OCI-LY7 (cell line): ENCODE results near the gene UBE2M. TPM values are rescaled to one million over a fixed set of nuclear protein-coding genes. Genes with fewer than 3 reads are reported as not detected.

Experiments
- BruUV-seq: library from RNA; stranded (reverse); fragments of 400-500 nt; replicated peaks from 2 replicates; lab custom pipeline; 2021; lab: Mats Ljungman, UMichigan
- CTCF ChIA-PET: fragments of 300-600 bp; sonication (Branson Sonifier 250); formaldehyde crosslinking; loops from one replicate; lab custom pipeline; 2022; ENCODE audit warnings: antibody characterized with exemption; ENCODE audit not compliant: unreplicated experiment; lab: Charles Lee
- POLR2A ChIA-PET: fragments of 300-600 bp; sonication (Branson Sonifier 250); formaldehyde crosslinking; loops from one replicate; lab custom pipeline; 2022; ENCODE audit warnings: antibody characterized with exemption; lab: Charles Lee
- DNase-seq: peaks from one replicate; pipeline ENCODE4 v3.0.0-alpha.2; 2015; ENCODE audit warnings: low spot score
- H2AFZ ChIP-seq: fragments of 200-600 bp; sonication (generic), shearing (Covaris generic); 2 replicates; pipeline ENCODE4 v1.6.1; 2014; ENCODE audit warnings: mild to moderate bottlenecking, antibody characterized with exemption, low read length, moderate library complexity
- H3K27ac ChIP-seq: fragments of 200-600 bp; sonication (generic); 2 replicates; pipeline ENCODE4 v1.5.1; 2014; ENCODE audit warnings: mixed run types, low read depth, mild to moderate bottlenecking, moderate library complexity, low read length, inconsistent platforms; ENCODE audit not compliant: poor library complexity, severe bottlenecking
- H3K36me3 ChIP-seq: fragments of 200-600 bp; sonication (generic); 2 replicates; pipeline ENCODE4 v1.6.1; 2014; ENCODE audit warnings: mild to moderate bottlenecking, antibody characterized with exemption, low read length, moderate library complexity, mixed read lengths; ENCODE audit not compliant: insufficient read depth
- H3K4me1 ChIP-seq: fragments of 200-600 bp; sonication (generic); 2 replicates; pipeline ENCODE4 v1.5.1; 2014; ENCODE audit warnings: mild to moderate bottlenecking, low read length; ENCODE audit not compliant: insufficient read depth, poor library complexity, severe bottlenecking
- H3K4me2 ChIP-seq: fragments of 200-600 bp; sonication (generic); 2 replicates; pipeline ENCODE4 v1.6.1; 2014; ENCODE audit warnings: mild to moderate bottlenecking, low read length
- H3K4me3 ChIP-seq: fragments of 200-600 bp; sonication (generic); 2 replicates; pipeline ENCODE4 v1.5.1; 2014; ENCODE audit warnings: mild to moderate bottlenecking, low read depth, low read length; ENCODE audit not compliant: poor library complexity, severe bottlenecking
- H3K79me2 ChIP-seq: fragments of 200-600 bp; sonication (generic); 2 replicates; pipeline ENCODE4 v1.6.1; 2016; ENCODE audit warnings: low read depth, mild to moderate bottlenecking, low read length, moderate library complexity, mixed read lengths; ENCODE audit not compliant: insufficient read depth
- H3K9me2 ChIP-seq: fragments of 200-600 bp; sonication (generic); 2 replicates; pipeline ENCODE4 v1.6.1; 2016; ENCODE audit warnings: mild to moderate bottlenecking, low read length, mixed read lengths; ENCODE audit not compliant: insufficient read depth
- H3K9me3 ChIP-seq: fragments of 200-600 bp; sonication (generic); 2 replicates; pipeline ENCODE4 v1.6.1; 2014; ENCODE audit warnings: mild to moderate bottlenecking, mixed run types, low read length, mixed read lengths
- H4K20me1 ChIP-seq: fragments of 200-600 bp; sonication (generic); 2 replicates; pipeline ENCODE4 v1.6.1; 2014; ENCODE audit warnings: mild to moderate bottlenecking, antibody characterized with exemption, low read length, moderate library complexity, mixed read lengths; ENCODE audit not compliant: insufficient read depth
- CTCF ChIP-seq: fragments of 200-600 bp; sonication (generic); conservative IDR thresholded peaks from 2 replicates; pipeline ENCODE4 v1.5.1; 2014; ENCODE audit warnings: mild to moderate bottlenecking, antibody characterized with exemption, low read length, moderate library complexity, mixed read lengths
- EZH2phosphoT487 ChIP-seq: fragments of 200-600 bp; sonication (generic); IDR thresholded peaks from 2 replicates; pipeline ENCODE4 v1.6.1; 2018; ENCODE audit warnings: low read depth, borderline replicate concordance, mild to moderate bottlenecking, mixed run types, antibody characterized with exemption, low read length, moderate library complexity, mixed read lengths
- intact Hi-C: fragments of 100-400 bp; cut with micrococcal nuclease; formaldehyde crosslinking; loops from one replicate; pipeline ENCODE4 v1.10.0; 2022; ENCODE audit not compliant: unreplicated experiment
- total RNA-seq, 2 experiments: library from RNA; depleted of rRNA in 1 of 2; stranded (reverse); fragments of >200 nt in 1 of 2; shearing (Covaris generic) in 1 of 2; gene quantifications; 2 replicates each; pipeline ENCODE4 v1.2.3, GENCODE V29; 2014 to 2022

The UBE2M gene
- total RNA-seq, 2 experiments from 2014 or later: 101 to 117 TPM

DNA sequence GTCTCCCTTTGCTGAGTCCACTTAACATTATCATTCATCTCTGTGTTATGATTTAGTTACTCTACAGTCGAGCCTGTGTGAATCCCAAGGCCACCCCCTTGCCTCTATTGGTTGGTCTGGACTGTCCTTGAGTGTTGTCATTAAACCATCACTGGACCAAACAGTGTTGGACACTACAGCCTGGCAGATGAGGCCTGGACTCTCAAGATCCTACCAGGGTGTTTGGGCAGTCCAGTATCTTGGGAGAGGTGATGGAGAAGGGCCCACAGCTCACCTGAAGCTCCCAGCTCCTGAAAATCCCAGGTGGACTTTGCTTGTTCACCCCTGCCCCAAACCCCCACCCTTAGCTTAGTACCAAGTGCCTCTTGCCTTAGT is 7.3 kb downstream of the UBE2M start:
- Histone ChIP-seq H3K36me3 (peaks cover 93% of the 10 kb centered on the region), H3K9me3 (no peaks in the 10 kb centered on the region), H3K4me2 (no peak overlapping the region), H2AFZ (no peak overlapping the region), H3K27ac (no peak overlapping the region), H3K79me2 (peaks cover 28% of the 10 kb centered on the region), H4K20me1 (peaks cover 23% of the 10 kb centered on the region), H3K9me2 (no peaks in the 10 kb centered on the region), H3K4me3 (no peak overlapping the region), H3K4me1 (peaks cover 35% of the 10 kb centered on the region)
- no TSS peak for BruUV-seq
- intact Hi-C loops: no loop called here
- no peak for DNase-seq
- TF ChIP-seq EZH2phosphoT487: no peak
- TF ChIP-seq CTCF: no peak
- POLR2A ChIA-PET: no interaction called here
- CTCF ChIA-PET: interaction anchor here (0.6 kb wide), 1 partner anchor 37 kb away, joined by 4 read pairs; no protein-coding TSS in a partner anchor

DNA sequence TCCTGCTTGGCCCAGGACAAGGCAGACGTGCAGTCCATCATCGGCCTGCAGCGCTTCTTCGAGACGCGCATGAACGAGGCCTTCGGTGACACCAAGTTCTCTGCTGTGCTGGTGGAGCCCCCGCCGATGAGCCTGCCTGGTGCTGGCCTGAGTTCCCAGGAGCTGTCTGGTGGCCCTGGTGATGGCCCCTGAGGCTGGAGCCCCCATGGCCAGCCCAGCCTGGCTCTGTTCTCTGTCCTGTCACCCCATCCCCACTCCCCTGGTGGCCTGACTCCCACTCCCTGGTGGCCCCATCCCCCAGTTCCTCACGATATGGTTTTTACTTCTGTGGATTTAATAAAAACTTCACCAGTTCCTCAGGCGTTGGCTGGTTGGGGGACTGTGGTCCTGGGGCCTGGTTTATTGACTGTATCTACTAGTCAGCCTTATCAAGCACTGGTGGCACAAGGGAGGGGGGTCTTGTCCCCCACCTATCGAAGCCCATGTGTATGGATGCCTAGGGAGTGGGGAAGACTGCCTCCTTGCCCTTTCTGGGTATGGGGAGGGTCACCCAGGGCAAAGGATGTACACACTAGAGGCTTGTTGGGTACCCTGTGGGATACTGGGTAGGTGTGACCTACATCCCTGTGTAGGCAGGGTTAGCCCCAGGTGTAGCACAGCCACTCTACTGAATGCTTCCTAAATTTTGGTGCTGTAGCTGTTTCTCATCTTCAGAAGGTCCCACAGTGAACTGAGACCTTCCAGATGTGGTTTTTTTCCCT is 7.9 kb downstream of the UBE2M start:
- H3K4me3 ChIP-seq: no peak overlapping the region
- no peak overlapping the region for H3K4me2 ChIP-seq
- ChIA-PET CTCF (interaction anchor here (0.6 kb wide), 1 partner anchor 36 kb away, joined by 4 read pairs; no protein-coding TSS in a partner anchor), POLR2A (no interaction called here)
- TF ChIP-seq CTCF: no peak
- no peak for TF ChIP-seq EZH2phosphoT487
- H3K4me1 ChIP-seq: peaks cover 33% of the 10 kb centered on the region
- DNase-seq: no peak
- H3K79me2 ChIP-seq: peaks cover 33% of the 10 kb centered on the region
- H4K20me1 ChIP-seq: peaks cover 29% of the 10 kb centered on the region
- no peaks in the 10 kb centered on the region for H3K9me2 ChIP-seq
- no peak overlapping the region for H2AFZ ChIP-seq
- no TSS peak for BruUV-seq
- no peaks in the 10 kb centered on the region for H3K9me3 ChIP-seq
- no peak overlapping the region for H3K27ac ChIP-seq
- peaks cover 93% of the 10 kb centered on the region for H3K36me3 ChIP-seq
- intact Hi-C loops: no loop called here
